T-helper 22 cell (primary cell): ENCODE measurements around the gene PUS7.
"Not testable (repeated sequence)": the region's sequence is repeated elsewhere in the genome, so short reads cannot be mapped to it uniquely, and the experiment has no call there.

Experiments used
- DNase-seq: peaks from one replicate; pipeline ENCODE4 v3.0.0-alpha.2; 2020; ENCODE audit warnings: low read depth

PUS7 gene

GRCh38 chr7:105448181-105448580 lies 73.9 kb downstream of the PUS7 start:
- DNase-seq: no peak

- no peak for DNase-seq
Observed at GRCh38 chr7:105444342-105444987, 77.6 kb downstream of the PUS7 start.

GRCh38 chr7:105442214-105442613 lies 79.9 kb downstream of the PUS7 start:
- not testable (repeated sequence) for DNase-seq

GRCh38 chr7:105439174-105439893 lies 82.7 kb downstream of the PUS7 start:
- DNase-seq: no peak

- DNase-seq: no peak
Observed at GRCh38 chr7:105438847-105439173, 83.3 kb downstream of the PUS7 start.

- no peak for DNase-seq
Observed at GRCh38 chr7:105438254-105438653, 83.8 kb downstream of the PUS7 start.

- DNase-seq: not testable (repeated sequence)
Observed at GRCh38 chr7:105437356-105437755, 84.7 kb downstream of the PUS7 start.

- DNase-seq: no peak
Observed at GRCh38 chr7:105429746-105430612, 92.1 kb downstream of the PUS7 start.

- no peak for DNase-seq
Observed at GRCh38 chr7:105426606-105427146, 95.4 kb downstream of the PUS7 start.

- DNase-seq: no peak
Observed at GRCh38 chr7:105423987-105424386, 98.1 kb downstream of the PUS7 start.

- no peak for DNase-seq
Observed at GRCh38 chr7:105413887-105414437, 108.1 kb downstream of the PUS7 start.

- DNase-seq: not testable (repeated sequence)
Observed at GRCh38 chr7:105410774-105411173, 111.3 kb downstream of the PUS7 start.

- not testable (repeated sequence) for DNase-seq
Observed at GRCh38 chr7:105409775-105410174, 112.3 kb downstream of the PUS7 start.

GRCh38 chr7:105408791-105409410 lies 113.2 kb downstream of the PUS7 start:
- DNase-seq: no peak
